ENCODE results near the gene FUCA1.

GRCh38 chr1:23801876-23802275 lies 66.2 kb downstream of the FUCA1 start:
- TF ChIP-seq CTCF (conservative IDR thresholded peaks at IDR 0.05) (no peak), ZFX (IDR thresholded peaks at IDR 0.05) (no peak)
